Cortex of kidney (tissue), 1 donor: ENCODE results near the gene SNAPIN.
A peak's percentile ranks its signal among the peaks of the same experiment; 100 is the strongest.

Source experiments
- DNase-seq: peaks from one replicate; lab custom pipeline; 2025; lab: John Stamatoyannopoulos, UW

SNAPIN gene

GRCh38 chr1:153658400-153659174 lies at the start of gene SNAPIN:
Gene SNAPIN (plus strand): TSS chr1:153658703. CDS start chr1:153658744, 41 bp downstream.
- peak; percentile 53 for DNase-seq

DNA sequence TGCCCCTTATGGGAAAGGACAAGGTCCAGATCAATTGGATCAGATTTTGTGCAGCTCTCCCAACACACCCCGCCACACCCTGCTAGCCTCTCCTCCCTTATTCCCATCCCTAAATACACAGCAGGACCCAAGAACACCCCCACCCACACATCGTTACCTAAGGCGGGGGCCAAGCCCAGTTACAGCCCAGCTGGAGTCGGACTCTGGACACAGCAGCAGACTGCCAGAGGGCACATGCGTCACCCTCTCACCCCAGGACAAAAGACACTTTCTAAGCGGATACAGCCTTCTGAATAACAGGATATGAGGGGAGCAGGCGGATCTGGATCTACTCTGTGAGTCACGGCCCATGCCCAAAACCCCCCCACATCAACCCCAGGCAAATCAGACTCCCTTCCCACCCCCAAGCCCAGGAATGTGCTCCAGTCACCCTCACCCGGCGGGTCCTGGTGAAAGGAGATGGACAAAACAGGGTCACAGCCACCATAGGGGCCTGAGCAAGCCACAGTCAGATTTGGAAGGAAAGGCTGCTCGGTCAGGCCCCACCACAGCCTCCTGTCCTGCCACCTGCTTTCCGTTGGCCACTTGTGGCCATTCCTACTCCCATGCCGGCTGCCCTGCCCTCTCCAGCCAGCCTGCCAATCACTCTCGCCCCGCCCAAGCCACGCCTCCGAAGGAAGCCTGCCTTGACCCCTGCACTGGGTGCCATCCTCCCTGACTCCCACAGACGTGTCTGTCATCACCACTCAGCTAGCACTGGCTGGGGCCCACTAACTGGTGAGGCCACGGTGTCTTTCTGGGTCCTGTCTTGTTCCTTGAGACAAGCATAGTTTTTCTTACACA lies 49.5 kb upstream of the SNAPIN start:
- no peak for DNase-seq

- DNase-seq = no peak
Measured at GRCh38 chr1:153609585-153609907, 49.0 kb upstream of the SNAPIN start.

GRCh38 chr1:153610334-153610733 lies 48.2 kb upstream of the SNAPIN start:
- no peak for DNase-seq

- DNase-seq = no peak
Measured at GRCh38 chr1:153610811-153611301, 47.6 kb upstream of the SNAPIN start.

DNA sequence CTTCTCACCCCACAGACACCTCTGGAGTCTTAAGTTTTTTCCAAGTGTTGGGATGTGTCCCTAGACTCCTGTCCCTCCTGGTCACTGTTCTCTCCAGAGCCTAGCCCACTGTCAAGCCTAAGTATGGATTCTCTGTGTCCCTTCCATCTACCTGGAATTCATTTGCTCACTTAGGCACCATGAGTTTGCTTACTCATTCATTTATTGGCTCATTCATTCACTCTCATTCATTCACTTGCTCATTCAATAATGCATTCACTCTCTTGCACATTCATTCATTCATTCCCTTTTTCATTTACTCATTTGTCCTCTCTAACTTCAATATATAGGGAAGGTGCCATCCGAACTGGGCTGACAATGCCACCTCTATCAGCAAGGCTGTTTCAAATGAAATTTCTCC lies 47.1 kb upstream of the SNAPIN start:
- DNase-seq = no peak

- no peak for DNase-seq
Measured at GRCh38 chr1:153612111-153612754, 46.3 kb upstream of the SNAPIN start.

DNA sequence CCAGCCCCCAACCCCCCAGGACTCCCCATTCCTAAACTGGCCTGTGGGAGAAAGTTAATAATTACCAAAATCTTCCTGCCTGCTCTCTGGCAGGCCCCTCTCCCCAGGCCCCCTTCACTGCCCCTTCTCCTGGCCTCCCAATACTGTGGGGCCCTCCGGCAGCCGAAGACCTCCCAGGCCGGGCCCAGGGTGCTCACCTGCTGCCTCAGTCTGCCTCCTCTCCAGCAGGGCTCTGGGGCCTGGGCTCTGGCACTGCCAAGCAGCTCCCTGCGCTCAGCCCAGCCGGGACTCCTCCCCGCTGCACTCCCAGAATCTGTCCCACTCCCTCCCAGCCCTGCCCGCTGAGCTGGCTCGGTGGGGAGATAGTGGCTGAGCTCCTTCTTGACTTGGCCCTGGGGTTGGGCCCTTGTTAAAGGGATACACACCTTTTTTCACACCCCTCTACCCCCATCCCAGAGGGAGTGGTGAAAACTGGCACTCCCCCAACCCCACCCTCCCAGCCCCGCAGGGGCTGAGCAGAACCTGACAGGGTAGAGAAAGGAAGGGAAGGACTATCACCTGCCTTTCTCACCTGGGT lies 45.7 kb upstream of the SNAPIN start, which contains the start of gene S100A16:
Gene S100A16 (minus strand): TSS at position 383 of the 577 bp plus-strand sequence. CDS start 4,986 bp downstream, outside the sequence.
- DNase-seq = no peak

DNA sequence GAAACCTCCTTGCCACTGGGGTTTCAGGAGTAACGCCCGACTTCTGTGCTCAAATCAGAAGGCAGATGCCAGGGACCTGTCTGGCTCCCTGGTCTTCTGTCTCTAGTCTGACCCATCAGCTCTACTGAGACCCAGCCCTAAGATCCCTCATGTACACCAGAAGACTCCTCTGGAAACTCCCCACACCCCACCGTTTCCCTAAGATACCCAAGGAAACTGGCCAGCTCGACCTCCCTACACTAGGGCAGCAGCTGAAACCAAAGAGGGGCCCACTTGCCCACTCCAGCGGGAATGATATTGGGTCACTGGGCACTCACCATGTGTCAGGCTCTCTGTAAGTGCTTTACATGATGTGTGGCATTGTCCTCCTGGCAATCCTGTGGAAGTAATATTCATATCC lies 45.1 kb upstream of the SNAPIN start:
- no peak for DNase-seq

DNA sequence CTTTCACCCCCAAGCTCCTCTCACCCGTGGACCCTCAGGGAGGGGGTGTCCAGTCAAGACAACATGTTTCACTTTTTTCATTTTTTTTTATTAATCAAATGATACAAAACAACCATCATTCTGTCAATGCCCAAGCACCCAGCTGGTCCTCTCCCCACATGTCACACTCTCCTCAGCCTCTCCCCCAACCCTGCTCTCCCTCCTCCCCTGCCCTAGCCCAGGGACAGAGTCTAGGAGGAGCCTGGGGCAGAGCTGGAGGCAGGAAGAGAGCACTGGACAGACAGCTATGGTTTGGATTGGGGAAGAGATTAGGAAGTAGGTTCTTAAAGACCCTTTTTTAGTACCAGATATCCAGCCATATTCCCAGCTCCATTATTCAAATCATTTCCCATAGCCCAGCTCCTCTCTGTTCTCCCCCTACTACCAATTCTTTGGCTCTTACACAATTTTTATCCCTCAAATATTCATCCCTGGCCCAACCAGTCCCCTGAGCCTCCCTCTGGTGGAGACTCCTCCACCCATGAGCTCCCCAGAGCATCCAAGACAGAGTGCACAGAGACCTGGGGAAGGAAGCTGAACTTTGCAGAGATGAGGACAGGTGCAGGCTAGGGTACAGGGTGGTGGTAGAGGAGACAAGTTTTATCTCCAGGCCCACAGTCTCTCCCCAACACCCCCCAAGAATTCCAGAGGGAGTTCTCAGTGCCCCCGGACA lies 44.2 kb upstream of the SNAPIN start:
- DNase-seq = no peak

DNA sequence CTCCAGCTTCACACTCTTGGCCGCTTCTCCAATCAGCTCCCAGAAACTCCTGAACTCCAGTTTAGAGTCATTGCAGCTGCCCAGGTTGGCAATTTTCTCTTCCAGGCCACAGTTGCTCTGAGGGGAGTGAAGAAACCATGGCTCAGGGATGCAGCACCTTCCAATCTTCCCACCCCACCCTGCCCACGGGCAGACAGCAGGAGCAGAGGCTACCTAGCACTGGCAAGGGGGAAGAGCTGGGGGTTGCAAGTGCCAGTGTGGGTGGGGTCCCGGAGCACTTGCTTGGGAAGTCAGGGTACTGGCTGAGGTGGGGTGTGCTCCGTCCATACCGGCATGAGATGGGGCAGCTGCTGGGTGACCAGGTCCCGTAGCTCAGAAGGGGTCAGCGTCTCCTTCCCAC lies 43.6 kb upstream of the SNAPIN start:
- DNase-seq = no peak

GRCh38 chr1:153615406-153615805 lies 43.1 kb upstream of the SNAPIN start:
- no peak for DNase-seq

DNA sequence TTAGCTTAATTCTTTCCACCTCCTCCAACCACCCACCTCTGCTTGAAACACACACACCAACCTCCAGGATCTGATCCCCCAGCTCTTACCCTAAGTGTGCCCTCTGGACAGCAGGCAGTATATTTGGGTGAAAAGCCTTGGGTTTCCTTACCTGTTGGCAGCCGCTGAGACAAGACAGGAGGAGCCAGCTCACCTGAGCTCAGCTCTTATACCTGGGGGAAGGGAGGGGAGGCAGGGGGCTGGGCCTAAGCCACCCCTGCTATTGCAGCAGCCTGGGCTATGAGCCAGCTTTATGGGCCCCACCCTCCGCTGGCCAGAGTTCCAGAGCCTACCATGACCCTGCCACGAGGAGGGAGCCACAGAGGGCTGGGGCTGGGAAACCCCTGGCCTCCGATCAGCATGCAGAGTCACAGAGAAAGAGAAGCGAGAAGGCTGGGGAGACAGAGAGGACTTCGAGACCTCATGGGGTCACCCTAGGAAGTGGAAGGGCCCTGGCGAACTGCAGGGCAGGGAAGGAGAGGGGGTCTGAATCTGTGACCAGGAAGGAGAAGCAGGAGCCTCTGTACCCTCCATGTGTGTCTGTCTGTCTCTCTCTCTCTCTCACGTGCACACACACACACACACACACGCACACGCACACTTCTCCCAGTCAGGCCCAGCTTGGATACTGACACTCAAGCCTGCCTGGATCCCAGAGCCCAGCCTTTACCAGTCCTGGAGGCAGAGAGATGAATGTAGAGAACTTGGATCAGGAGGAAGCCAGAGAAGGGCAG lies 42.2 kb upstream of the SNAPIN start, which contains the start of gene S100A14:
Gene S100A14 (minus strand): TSS at position 182 of the 773 bp plus-strand sequence. CDS start 467 bp downstream, outside the sequence.
- no peak for DNase-seq

DNA sequence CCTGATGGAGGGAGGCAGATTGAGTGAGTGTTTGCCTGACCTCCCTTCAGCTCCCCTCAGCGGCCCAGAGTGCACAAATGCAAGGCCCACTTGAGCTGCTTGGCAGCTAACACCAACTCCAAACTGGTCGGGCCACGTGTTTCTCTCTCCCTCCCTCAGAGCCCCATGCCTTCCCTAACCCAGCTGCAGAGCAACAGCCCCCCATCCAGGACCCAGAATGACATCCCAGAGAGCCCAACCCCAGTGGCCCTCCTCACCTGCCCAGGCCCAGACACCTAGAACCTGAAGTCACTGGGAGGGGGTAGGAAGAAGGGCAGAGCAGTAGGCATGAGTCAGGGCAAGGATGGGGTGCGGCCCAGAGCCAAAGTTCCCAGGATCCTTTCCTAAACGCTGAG lies 41.6 kb upstream of the SNAPIN start:
- no peak for DNase-seq

DNA sequence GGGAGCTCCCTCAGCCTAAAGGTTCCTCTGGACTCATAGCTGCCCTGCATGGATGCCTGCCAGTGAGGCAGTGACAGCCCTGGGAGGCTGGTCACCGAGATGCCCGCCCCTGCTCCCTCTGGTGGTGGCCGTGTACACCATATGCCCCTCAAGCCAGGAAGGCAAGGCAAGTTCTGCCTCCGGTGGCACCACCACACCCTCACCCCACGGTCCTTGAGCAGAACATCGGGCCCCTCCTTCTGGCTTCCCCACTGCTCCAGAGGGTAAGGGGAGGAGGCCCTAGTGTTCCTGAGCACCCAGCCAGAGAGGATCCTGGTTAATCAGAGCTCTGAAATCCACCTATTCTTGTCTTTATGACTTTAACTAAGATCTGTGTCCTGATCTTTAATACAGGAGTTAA lies 40.8 kb upstream of the SNAPIN start:
- DNase-seq = no peak

DNA sequence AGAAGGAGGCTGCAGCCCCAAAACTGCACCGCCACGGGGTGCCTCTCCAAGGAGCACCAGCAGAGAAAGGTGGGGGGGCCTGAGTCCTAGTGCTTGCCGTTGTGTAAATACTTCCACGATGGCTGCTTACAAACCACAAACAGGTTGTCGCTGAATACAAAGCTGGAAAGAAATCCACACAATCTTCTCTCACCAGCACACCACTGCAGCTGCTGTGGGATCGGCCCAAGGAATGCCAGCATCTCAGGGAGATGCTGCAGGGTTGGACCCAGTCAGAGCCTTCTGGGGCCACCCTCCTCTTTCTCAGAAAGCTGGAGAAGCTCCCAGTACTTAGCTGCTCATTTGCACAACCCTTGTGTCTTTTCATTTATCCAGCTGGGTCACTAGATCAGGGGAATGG lies 39.3 kb upstream of the SNAPIN start:
- DNase-seq = no peak

DNA sequence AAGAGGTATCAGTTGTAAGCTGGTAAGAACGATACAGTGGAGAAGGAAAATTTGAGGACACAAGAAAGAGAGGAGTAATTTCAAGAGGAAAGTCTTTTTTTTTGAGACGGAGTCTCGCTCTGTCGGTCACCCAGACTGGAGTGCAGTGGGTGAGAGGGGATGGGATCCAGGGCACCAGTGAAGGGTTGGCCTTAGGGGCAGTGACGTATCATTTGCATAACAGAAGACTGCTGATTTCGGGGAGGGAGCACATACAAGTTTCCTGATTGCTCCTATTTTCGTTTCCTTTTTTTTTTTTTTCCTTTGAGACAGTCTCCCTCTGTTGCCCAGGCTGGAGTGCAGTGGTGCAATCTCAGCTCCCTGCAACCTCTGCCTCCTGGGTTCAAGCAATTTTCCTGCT lies 35.4 kb upstream of the SNAPIN start:
- no peak for DNase-seq

GRCh38 chr1:153624965-153625611 lies 33.4 kb upstream of the SNAPIN start:
- no peak for DNase-seq

- DNase-seq = no peak
Measured at GRCh38 chr1:153626477-153626903, 32.0 kb upstream of the SNAPIN start.
